A549 (cell line): Measurements from ENCODE around the gene FOXK1. TPM values are rescaled to one million over a fixed set of nuclear protein-coding genes. Genes with fewer than 3 reads are reported as not detected.
A peak's percentile ranks its signal among the peaks of the same experiment; 100 is the strongest.

ENCODE experiments used
- ATAC-seq, 2 experiments: fragments of 200-7000 bp in 1 of 2; fragments of >200 bp in 1 of 2; cut with Nextera tagmentation in 1 of 2; cut with Tn5 transposase in 1 of 2; 3 replicates each; pipeline versions ENCODE4 v1.8.0 to v1.9.1; 2018 to 2020; ENCODE audit warnings: mild to moderate bottlenecking in 1 of 2, moderate library complexity in 1 of 2
- CTCF ChIA-PET: fragments of 300-600 bp; sonication (Branson Sonifier 250); formaldehyde crosslinking; extraction: SDS; loops from one replicate; lab custom pipeline; 2021; ENCODE audit warnings: antibody characterized with exemption, inconsistent platforms; lab: Yijun Ruan, JAX
- POLR2A ChIA-PET: fragments of 350-600 bp; formaldehyde crosslinking; extraction: SDS; loops from one replicate; lab custom pipeline; 2021; ENCODE audit warnings: antibody characterized with exemption, inconsistent platforms; lab: Yijun Ruan, JAX
- DNase-seq, 2 experiments: peaks; one replicate each; pipeline versions ENCODE4 v3.0.0 to v3.0.0-alpha.2; 2011 to 2016; ENCODE audit warnings: low read depth in 1 of 2, low spot score in 1 of 2
- FAIRE-seq: peaks from 2 replicates; lab custom pipeline; 2011; peaks lifted over from hg19 to GRCh38; lab: Jason Lieb, UNC
- H3K27ac ChIP-seq, 2 experiments: fragments of >200 bp; sonication (Bioruptor Twin); formaldehyde crosslinking; 3 replicates each; pipeline ENCODE4 v1.5.1; 2016 to 2017
- H3K4me1 ChIP-seq: fragments of >200 bp; sonication (Bioruptor Twin); formaldehyde crosslinking; 3 replicates; pipeline ENCODE4 v1.6.1; 2016
- H3K4me2 ChIP-seq: fragments of >200 bp; sonication (Bioruptor Twin); formaldehyde crosslinking; 3 replicates; pipeline ENCODE4 v1.6.1; 2016
- H3K4me3 ChIP-seq: fragments of >200 bp; sonication (Bioruptor Twin); formaldehyde crosslinking; 3 replicates; pipeline ENCODE4 v1.5.1; 2016
- H3K9me3 ChIP-seq: fragments of >200 bp; sonication (Bioruptor Twin); formaldehyde crosslinking; 3 replicates; pipeline ENCODE4 v1.6.1; 2016
- CBX8 ChIP-seq: fragments of 200-600 bp; sonication (generic); IDR thresholded peaks from 2 replicates; pipeline ENCODE4 v1.6.1; 2016
- CEBPB ChIP-seq, 2 experiments: fragments of >200 bp in 1 of 2; sonication (Bioruptor Twin) in 1 of 2; formaldehyde crosslinking in 1 of 2; IDR thresholded peaks; 2 replicates each; pipeline ENCODE4 v1.6.1; 2012 to 2016
- CHD4 ChIP-seq: fragments of 200-600 bp; sonication (generic); IDR thresholded peaks from 2 replicates; pipeline ENCODE4 v1.6.1; 2016; ENCODE audit warnings: antibody characterized with exemption, mild to moderate bottlenecking, borderline replicate concordance
- CTCF ChIP-seq: fragments of >200 bp; sonication (Bioruptor Twin); formaldehyde crosslinking; IDR thresholded peaks from 3 replicates; pipeline ENCODE4 v1.5.1; 2016
- EHMT2 ChIP-seq: fragments of 200-600 bp; sonication (generic); IDR thresholded peaks from 2 replicates; pipeline ENCODE4 v1.6.1; 2016; ENCODE audit warnings: antibody characterized with exemption, low read depth, mild to moderate bottlenecking, moderate library complexity
- EP300 ChIP-seq, 2 experiments: fragments of >200 bp; sonication (Bioruptor Twin); formaldehyde crosslinking; IDR thresholded peaks; 2 replicates in 1 of 2; 3 replicates in 1 of 2; pipeline ENCODE4 v1.6.1; 2016 to 2017
- ESRRA ChIP-seq: fragments of 150-350 bp; IDR thresholded peaks from 2 replicates; pipeline ENCODE4 v1.6.1; 2014; ENCODE audit warnings: mild to moderate bottlenecking, low read length, borderline replicate concordance
- FOSL2 ChIP-seq, 2 experiments: fragments of 450-650 bp in 1 of 2; fragments of >200 bp in 1 of 2; sonication (Bioruptor Twin) in 1 of 2; formaldehyde crosslinking; IDR thresholded peaks; 2 replicates each; pipeline versions ENCODE4 v1.5.0 to v1.6.1; 2016 to 2020; ENCODE audit warnings: mild to moderate bottlenecking in 1 of 2, moderate library complexity in 1 of 2
- HOXA7 ChIP-seq: fragments of 250-450 bp; sonication (Bioruptor Pico); IDR thresholded peaks from 2 replicates; pipeline ENCODE4 v1.5.0; 2020; ENCODE audit warnings: mild to moderate bottlenecking, moderate library complexity
- HOXB5 ChIP-seq: fragments of 250-450 bp; sonication (Bioruptor Pico); IDR thresholded peaks from 2 replicates; pipeline ENCODE4 v1.5.0; 2020; ENCODE audit warnings: mild to moderate bottlenecking, moderate library complexity
- JUNB ChIP-seq: fragments of >200 bp; sonication (Bioruptor Twin); formaldehyde crosslinking; IDR thresholded peaks from 2 replicates; pipeline ENCODE4 v1.6.1; 2016
- KDM5A ChIP-seq: fragments of 200-600 bp; sonication (generic); IDR thresholded peaks from 2 replicates; pipeline ENCODE4 v1.6.1; 2016; ENCODE audit warnings: antibody characterized with exemption, mild to moderate bottlenecking
- MAX ChIP-seq: IDR thresholded peaks from 2 replicates; pipeline ENCODE4 v1.6.1; 2012
- NPAS2 ChIP-seq: fragments of 250-450 bp; sonication (Bioruptor Pico); IDR thresholded peaks from 2 replicates; pipeline ENCODE4 v1.8.0; 2022; ENCODE audit warnings: mild to moderate bottlenecking, moderate library complexity, borderline replicate concordance
- NR3C1 ChIP-seq: fragments of >200 bp; sonication (Bioruptor Twin); formaldehyde crosslinking; IDR thresholded peaks from 3 replicates; pipeline ENCODE4 v1.6.1; 2017
- POLR2AphosphoS2 ChIP-seq: conservative IDR thresholded peaks from 2 replicates; pipeline ENCODE4 v1.6.1; 2012; ENCODE audit warnings: low read length, improper control_type of control experiment, inconsistent platforms
- RARB ChIP-seq: fragments of 250-450 bp; sonication (Bioruptor Pico); IDR thresholded peaks from 2 replicates; pipeline ENCODE4 v1.8.0; 2021; ENCODE audit warnings: mild to moderate bottlenecking, moderate library complexity
- SREBF2 ChIP-seq: fragments of 450-650 bp; IDR thresholded peaks from 2 replicates; pipeline ENCODE4 v1.6.1; 2014; ENCODE audit warnings: mild to moderate bottlenecking, moderate library complexity
- ZC3H11A ChIP-seq: fragments of 450-650 bp; IDR thresholded peaks from 2 replicates; pipeline ENCODE4 v1.6.1; 2014; ENCODE audit warnings: antibody characterized with exemption, mild to moderate bottlenecking
- ZFP36 ChIP-seq: fragments of 450-650 bp; IDR thresholded peaks from 2 replicates; pipeline ENCODE4 v1.6.1; 2014; ENCODE audit warnings: borderline replicate concordance; ENCODE audit not compliant: partially characterized antibody
- WGBS: methylation state at CpG from one replicate; pipeline ENCODE4 v1.1.6; 2017; ENCODE audit errors: missing lambda C conversion rate; 5-methylcytosine and 5-hydroxymethylcytosine counted together
- polyA plus RNA-seq, 4 experiments: library from polyadenylated mRNA; depleted of rRNA in 3 of 4; stranded (reverse); fragments of >200 nt; fragmentation: RNase III in 1 of 4; extraction: RNeasy Plus Mini Kit Qiagen cat#74134 plus additional on column Dnase treatment in 1 of 4; gene quantifications; 2 replicates in 3 of 4; 3 replicates in 1 of 4; pipeline ENCODE4 v1.2.3, GENCODE V29; 2011 to 2017
- TF ChIP-seq, protein P1 (sequence below): fragments of >200 bp; sonication (Bioruptor Twin); formaldehyde crosslinking; IDR thresholded peaks from 2 replicates; pipeline ENCODE4 v1.6.1; 2016

The FOXK1 gene
- polyA plus RNA-seq, 2 of the 4 experiments (the other 2 are of a cell fraction): 6.8 to 10.9 TPM

- TF ChIP-seq RARB (CRISPR knock-in tag): no peak
- no peak for TF ChIP-seq CBX8
- no peak for TF ChIP-seq SREBF2
- no peak for TF ChIP-seq KDM5A
- no peak for TF ChIP-seq FOSL2 (IDR thresholded peaks at IDR 0.05)
- TF ChIP-seq FOSL2 (CRISPR knock-in tag; IDR thresholded peaks at IDR 0.05): no peak
- TF ChIP-seq NPAS2 (CRISPR knock-in tag): no peak
- no peak for TF ChIP-seq JUNB
- TF ChIP-seq HOXA7 (CRISPR knock-in tag): no peak
- no peak for TF ChIP-seq ZFP36
- no peak for TF ChIP-seq EHMT2
- TF ChIP-seq EP300 (IDR thresholded peaks at IDR 0.05): no peak
- no peak for TF ChIP-seq POLR2AphosphoS2
- no peak for TF ChIP-seq HOXB5 (CRISPR knock-in tag)
- TF ChIP-seq NR3C1: no peak
- no peak for TF ChIP-seq ZC3H11A
- TF ChIP-seq, all 56 proteins: peak for 0
- no peak for FAIRE-seq
- 99% methylated on average over 15 of the region's 15 CpGs for WGBS
- Histone ChIP-seq H3K27ac (peak overlapping the region in 1 of 2 experiments; percentile 3; a peak in 1 of 6 replicates), H3K4me3 (no peak overlapping the region), H3K4me2 (no peak overlapping the region), H3K9me3 (no peaks in the 10 kb centered on the region), H3K4me1 (peaks cover 47% of the 10 kb centered on the region)
- ChIA-PET POLR2A (interaction anchor here (1.3 kb wide), 1 partner anchor 72 kb away, joined by 5 read pairs; no protein-coding TSS in a partner anchor), CTCF (interaction anchor here (1.9 kb wide), 2 partner anchors 11 to 25 kb away, joined by 5 to 7 read pairs; no protein-coding TSS in a partner anchor)
- ATAC-seq: no peak
- DNase-seq: no peak
These were observed 32.1 kb downstream of the FOXK1 start for GRCh38 chr7:4714161-4714700.

DNA sequence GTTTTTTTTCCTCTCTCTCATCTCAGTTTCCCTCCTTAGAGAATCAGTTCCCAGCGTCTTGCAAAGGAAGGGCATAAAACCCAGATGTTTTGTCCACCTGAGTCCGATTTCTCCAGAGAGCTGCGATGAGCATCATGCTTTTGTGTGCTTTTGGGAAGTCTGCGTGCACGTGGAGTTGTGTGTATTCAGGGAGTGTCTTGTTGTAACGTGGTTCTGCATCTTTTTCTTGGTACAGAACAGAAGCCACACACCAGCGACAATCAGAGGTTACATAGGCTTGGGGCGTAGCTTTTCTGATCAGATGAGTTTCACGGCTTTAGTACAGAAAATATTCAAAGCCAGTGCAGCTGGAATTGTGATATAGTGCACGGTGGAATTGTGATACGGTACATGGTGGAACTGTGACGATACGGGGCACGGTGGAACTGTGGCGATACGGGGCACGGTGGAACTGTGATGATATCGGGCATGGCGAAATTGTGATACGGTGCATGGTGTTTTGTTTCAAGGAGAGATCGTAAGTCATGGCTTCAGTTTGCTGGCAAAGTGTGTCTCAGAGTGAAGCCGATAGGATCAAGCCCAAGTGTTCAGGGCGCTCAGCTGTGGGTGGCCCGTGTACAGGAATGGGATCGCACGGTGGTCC lies 32.8 kb downstream of the FOXK1 start:
- no peak overlapping the region for H3K4me3 ChIP-seq
- TF ChIP-seq CTCF (no peak), ESRRA (no peak)
- no peak for FAIRE-seq
- no peak for DNase-seq
- CTCF ChIA-PET: interaction anchor here (1.2 to 1.9 kb wide), 4 partner anchors 9 to 73 kb away, joined by 5 to 7 read pairs (median 6); no protein-coding TSS in a partner anchor
- POLR2A ChIA-PET: interaction anchor here (1.0 kb wide), 1 partner anchor 30 kb away, joined by 5 read pairs; no protein-coding TSS in a partner anchor
- no peak for ATAC-seq
- H3K4me1 ChIP-seq: peaks cover 47% of the 10 kb centered on the region
- no peaks in the 10 kb centered on the region for H3K9me3 ChIP-seq
- peak overlapping the region in 1 of 2 experiments; percentile 52; a peak in 2 of 6 replicates for H3K27ac ChIP-seq
- 95% methylated on average over 26 of the region's 26 CpGs for WGBS
- H3K4me2 ChIP-seq: peak overlapping the region; percentile 21; the same call in 1 of the 3 replicates

DNA sequence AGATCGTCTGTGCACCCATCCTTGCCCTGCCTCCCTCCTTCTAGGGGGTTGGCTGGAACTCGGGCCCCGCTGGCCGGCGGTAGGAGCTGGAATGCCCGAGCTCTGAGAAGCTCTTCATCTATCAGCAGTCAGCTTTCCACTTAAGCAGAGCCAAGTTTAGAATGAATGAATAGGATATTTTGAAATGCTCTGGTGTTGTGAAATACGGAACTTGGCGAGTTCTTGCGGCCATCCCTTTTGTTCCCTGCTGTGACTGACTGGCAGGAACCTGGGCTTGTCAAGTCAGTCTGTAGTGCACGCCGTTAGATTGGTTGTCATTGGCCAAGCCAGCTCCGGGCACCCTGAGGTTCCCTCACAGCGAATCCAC lies 33.3 kb downstream of the FOXK1 start:
- ChIA-PET CTCF (interaction anchor here (1.2 to 1.9 kb wide), 3 partner anchors 9 to 73 kb away, joined by 5 to 6 read pairs (median 5); no protein-coding TSS in a partner anchor), POLR2A (interaction anchor here (1.0 kb wide), 1 partner anchor 30 kb away, joined by 5 read pairs; no protein-coding TSS in a partner anchor)
- Histone ChIP-seq H3K4me1 (peaks cover 47% of the 10 kb centered on the region), H3K9me3 (no peaks in the 10 kb centered on the region), H3K27ac (peak overlapping the region in 1 of 2 experiments; percentile 52; a peak in 3 of 6 replicates), H3K4me3 (no peak overlapping the region), H3K4me2 (peak overlapping the region; percentile 21; the same call in 1 of the 3 replicates)
- no peak for ATAC-seq
- TF ChIP-seq MAX (no peak), CHD4 (no peak), CEBPB (IDR thresholded peaks at IDR 0.05) (peak; percentile 56 to 65)
- TF ChIP-seq, protein P1, sequence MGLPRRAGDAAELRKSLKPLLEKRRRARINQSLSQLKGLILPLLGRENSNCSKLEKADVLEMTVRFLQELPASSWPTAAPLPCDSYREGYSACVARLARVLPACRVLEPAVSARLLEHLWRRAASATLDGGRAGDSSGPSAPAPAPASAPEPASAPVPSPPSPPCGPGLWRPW: 0 out of 2 replicates have a peak, but pooled peaks have one; percentile 17
- DNase-seq: peak in 1 of 2 experiments; percentile 39
- 82% methylated on average over 13 of the region's 13 CpGs for WGBS
- FAIRE-seq: no peak
